CD14-positive monocyte (primary cell): ENCODE results near the gene OR8B8. TPM values are rescaled to one million over a fixed set of nuclear protein-coding genes. Genes with fewer than 3 reads are reported as not detected.

Source experiments
- DNase-seq, 3 donors: peaks; one replicate each; pipeline ENCODE4 v3.0.0-alpha.2; 2011 to 2022
- H2AFZ ChIP-seq: 2 replicates; pipeline ENCODE4 v1.6.0; 2012; ENCODE audit warnings: mild to moderate bottlenecking, low read depth, low read length, inconsistent platforms; ENCODE audit not compliant: insufficient read depth, poor library complexity, severe bottlenecking
- H3K27ac ChIP-seq, 2 donors: 1 replicate in 1 of 2; 2 replicates in 1 of 2; pipeline ENCODE4 v1.5.1; 2012 to 2013; ENCODE audit warnings: low read length in 2 of 2, control low read depth in 1 of 2, inconsistent platforms in 1 of 2, low read depth in 1 of 2, mild to moderate bottlenecking in 1 of 2
- H3K27me3 ChIP-seq, 2 donors: one replicate each; pipeline versions ENCODE4 v1.6.0 to v1.6.1; 2011 to 2013; ENCODE audit warnings: low read length in 2 of 2; ENCODE audit not compliant: control insufficient read depth in 2 of 2, insufficient read depth in 2 of 2
- H3K36me3 ChIP-seq, 2 donors: replicated peaks in 1 of 2; 1 replicate in 1 of 2; 2 replicates in 1 of 2; pipeline versions ENCODE4 v1.5.1 to v1.6.1; 2012 to 2013; ENCODE audit warnings: low read length in 2 of 2, control low read depth in 1 of 2, inconsistent platforms in 1 of 2, mild to moderate bottlenecking in 1 of 2; ENCODE audit not compliant: insufficient read depth in 2 of 2, control insufficient read depth in 1 of 2
- H3K4me1 ChIP-seq, 2 donors: 1 replicate in 1 of 2; 2 replicates in 1 of 2; pipeline versions ENCODE4 v1.5.1 to v1.6.1; 2012 to 2013; ENCODE audit warnings: low read length in 2 of 2, control low read depth in 1 of 2, inconsistent platforms in 1 of 2, mild to moderate bottlenecking in 1 of 2, moderate library complexity in 1 of 2; ENCODE audit not compliant: insufficient read depth in 2 of 2, control insufficient read depth in 1 of 2
- H3K4me2 ChIP-seq: replicated peaks from 2 replicates; pipeline ENCODE3; 2012; ENCODE audit warnings: low read length, moderate library complexity, mild to moderate bottlenecking; ENCODE audit not compliant: poor library complexity, severe bottlenecking; ENCODE audit errors: extremely low read depth
- H3K4me3 ChIP-seq, 3 experiments: fragments of 200-600 bp in 1 of 3; sonication (generic) in 1 of 3; replicated peaks in 1 of 3; 1 replicate in 2 of 3; 2 replicates in 1 of 3; pipeline ENCODE4 v1.5.1; 2011 to 2013; ENCODE audit warnings: low read length in 3 of 3, mild to moderate bottlenecking in 3 of 3, control low read depth in 2 of 3, low read depth in 2 of 3, inconsistent platforms in 1 of 3, moderate library complexity in 1 of 3
- H3K79me2 ChIP-seq: 2 replicates; pipeline ENCODE4 v1.6.0; 2012; ENCODE audit warnings: mild to moderate bottlenecking, control low read depth, inconsistent platforms, low read length, moderate library complexity; ENCODE audit not compliant: insufficient read depth
- H3K9ac ChIP-seq: 2 replicates; pipeline ENCODE4 v1.6.0; 2017; ENCODE audit warnings: low read length, mild to moderate bottlenecking; ENCODE audit not compliant: insufficient read depth, poor library complexity, severe bottlenecking
- H3K9me3 ChIP-seq, 2 donors: replicated peaks in 1 of 2; 1 replicate in 1 of 2; 2 replicates in 1 of 2; pipeline versions ENCODE4 v1.5.1 to v1.6.1; 2012 to 2013; ENCODE audit warnings: low read length in 2 of 2, control low read depth in 1 of 2; ENCODE audit not compliant: control insufficient read depth in 1 of 2, insufficient read depth in 1 of 2
- H4K20me1 ChIP-seq: 2 replicates; pipeline ENCODE4 v1.6.0; 2012; ENCODE audit warnings: mild to moderate bottlenecking, low read length, control low read depth, moderate library complexity; ENCODE audit not compliant: insufficient read depth
- H3K27ac Mint-ChIP-seq, 7 donors: one replicate each; pipeline ENCODE4 v1.8.0; 2020; ENCODE audit warnings: mild to moderate bottlenecking in 7 of 7, mixed read lengths in 7 of 7, moderate library complexity in 6 of 7, inconsistent platforms in 2 of 7
- H3K27me3 Mint-ChIP-seq, 3 donors: one replicate each; pipeline ENCODE4 v1.8.0; 2021 to 2022; ENCODE audit warnings: low read depth in 3 of 3, mild to moderate bottlenecking in 3 of 3, mixed read lengths in 3 of 3, moderate library complexity in 3 of 3, inconsistent platforms in 1 of 3
- H3K36me3 Mint-ChIP-seq, 2 donors: one replicate each; pipeline ENCODE4 v1.8.0; 2020; ENCODE audit warnings: mixed read lengths in 2 of 2, inconsistent platforms in 1 of 2, mild to moderate bottlenecking in 1 of 2
- H3K4me1 Mint-ChIP-seq: one replicate; pipeline ENCODE4 v1.8.0; 2020; ENCODE audit warnings: mild to moderate bottlenecking, mixed read lengths
- H3K4me3 Mint-ChIP-seq, 2 donors: one replicate each; pipeline ENCODE4 v1.8.0; 2020; ENCODE audit warnings: mild to moderate bottlenecking in 2 of 2, mixed read lengths in 2 of 2, moderate library complexity in 1 of 2
- H3K9me3 Mint-ChIP-seq, 7 donors: one replicate each; pipeline ENCODE4 v1.8.0; 2020 to 2022; ENCODE audit warnings: mixed read lengths in 7 of 7, mild to moderate bottlenecking in 6 of 7, moderate library complexity in 6 of 7, inconsistent platforms in 2 of 7
- WGBS: methylation state at CpG from one replicate; pipeline ENCODE4 v1.1.5; 2013; ENCODE audit warnings: missing lambda C conversion rate; ENCODE audit not compliant: insufficient coverage; 5-methylcytosine and 5-hydroxymethylcytosine counted together
- intact Hi-C, 2 donors: fragments of 100-400 bp; cut with micrococcal nuclease; formaldehyde crosslinking; loops; one replicate each; pipeline versions ENCODE4 v1.15.0 to v1.15.1; 2023
- polyA plus RNA-seq, 3 donors: library from polyadenylated mRNA; depleted of rRNA in 1 of 3; unstranded in 2 of 3; stranded (reverse) in 1 of 3; fragments of 300-500 nt in 2 of 3; fragments of >200 nt in 1 of 3; fragmentation: Illumina TruSeq in 2 of 3; gene quantifications; 1 replicate in 2 of 3; 2 replicates in 1 of 3; pipeline ENCODE4 v1.2.3, GENCODE V29; 2012 to 2021
- TF ChIP-seq, protein P1 (sequence below): fragments of 200-600 bp; IDR thresholded peaks from one replicate; pipeline ENCODE4 v1.8.0; 2022; ENCODE audit warnings: antibody characterized with exemption, mild to moderate bottlenecking

The OR8B8 gene
- polyA plus RNA-seq, 3 donors, result not detected

DNA sequence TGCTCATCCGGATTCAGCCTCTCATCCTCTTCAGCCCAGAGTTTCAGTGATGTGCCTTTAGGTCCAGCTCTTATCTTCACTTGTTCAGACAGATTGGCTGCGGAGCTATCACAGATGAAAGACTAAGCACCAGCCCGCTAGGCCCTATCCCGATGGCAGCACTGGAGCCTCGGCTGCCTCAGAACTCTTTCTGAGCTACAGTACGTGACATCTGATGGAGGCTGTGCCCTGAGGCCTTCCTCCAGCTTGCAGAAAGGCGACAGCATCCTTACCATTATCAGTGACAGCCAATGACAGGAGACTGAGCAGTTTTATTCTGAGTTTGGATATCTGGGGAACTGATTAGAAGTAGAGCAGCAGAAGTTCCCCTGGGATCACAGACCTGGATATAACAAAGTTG is 4.0 kb downstream of the OR8B8 start:
- Mint-ChIP-seq H3K27ac (no peak overlapping the region), H3K36me3 (no peaks in the 10 kb centered on the region), H3K4me1 (no peaks in the 10 kb centered on the region), H3K9me3 (peaks cover 0 to 5% (median 0%) of the 10 kb centered on the region in 7 donors), H3K4me3 (no peak overlapping the region), H3K27me3 (peaks cover 0 to 3% (median 0%) of the 10 kb centered on the region in 3 donors)
- no peaks in the 10 kb centered on the region for H3K79me2 ChIP-seq
- H3K27me3 ChIP-seq, result no peaks in the 10 kb centered on the region
- H3K9ac ChIP-seq, result no peak overlapping the region
- H3K4me3 ChIP-seq, result no peak overlapping the region
- TF ChIP-seq, protein P1, sequence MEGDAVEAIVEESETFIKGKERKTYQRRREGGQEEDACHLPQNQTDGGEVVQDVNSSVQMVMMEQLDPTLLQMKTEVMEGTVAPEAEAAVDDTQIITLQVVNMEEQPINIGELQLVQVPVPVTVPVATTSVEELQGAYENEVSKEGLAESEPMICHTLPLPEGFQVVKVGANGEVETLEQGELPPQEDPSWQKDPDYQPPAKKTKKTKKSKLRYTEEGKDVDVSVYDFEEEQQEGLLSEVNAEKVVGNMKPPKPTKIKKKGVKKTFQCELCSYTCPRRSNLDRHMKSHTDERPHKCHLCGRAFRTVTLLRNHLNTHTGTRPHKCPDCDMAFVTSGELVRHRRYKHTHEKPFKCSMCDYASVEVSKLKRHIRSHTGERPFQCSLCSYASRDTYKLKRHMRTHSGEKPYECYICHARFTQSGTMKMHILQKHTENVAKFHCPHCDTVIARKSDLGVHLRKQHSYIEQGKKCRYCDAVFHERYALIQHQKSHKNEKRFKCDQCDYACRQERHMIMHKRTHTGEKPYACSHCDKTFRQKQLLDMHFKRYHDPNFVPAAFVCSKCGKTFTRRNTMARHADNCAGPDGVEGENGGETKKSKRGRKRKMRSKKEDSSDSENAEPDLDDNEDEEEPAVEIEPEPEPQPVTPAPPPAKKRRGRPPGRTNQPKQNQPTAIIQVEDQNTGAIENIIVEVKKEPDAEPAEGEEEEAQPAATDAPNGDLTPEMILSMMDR, result no peak
- no peak overlapping the region for H3K4me2 ChIP-seq
- intact Hi-C loops, result no loop called here
- no peaks in the 10 kb centered on the region for H3K4me1 ChIP-seq
- H3K9me3 ChIP-seq, result no peaks in the 10 kb centered on the region
- H2AFZ ChIP-seq, result no peak overlapping the region
- H4K20me1 ChIP-seq, result no peaks in the 10 kb centered on the region
- no peak overlapping the region for H3K27ac ChIP-seq
- WGBS, result 100% methylated on average over 2 of the region's 7 CpGs
- no peaks in the 10 kb centered on the region for H3K36me3 ChIP-seq
- DNase-seq, result no peak

DNA sequence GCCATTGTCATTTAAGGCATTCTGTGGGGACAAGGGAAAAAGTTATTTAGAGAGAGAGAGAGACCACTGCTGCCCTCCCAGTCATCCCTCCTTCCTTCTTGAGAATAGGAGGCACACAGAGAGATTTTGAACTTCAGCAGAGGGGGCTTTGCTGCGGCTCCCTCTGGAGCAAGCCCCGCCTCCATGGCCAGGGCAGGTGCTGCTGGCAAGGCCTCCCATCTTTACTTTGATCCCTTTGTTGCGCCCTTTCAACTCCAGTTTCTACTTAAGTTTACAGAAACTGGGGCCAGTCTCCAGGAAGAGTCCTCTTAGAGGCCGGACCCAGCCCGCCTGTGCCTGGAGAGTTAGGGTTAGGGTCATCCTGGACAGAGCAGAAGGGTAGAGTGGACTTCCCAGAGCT is 4.4 kb downstream of the OR8B8 start:
- Mint-ChIP-seq H3K9me3 (peaks cover 0 to 5% (median 0%) of the 10 kb centered on the region in 7 donors), H3K36me3 (no peaks in the 10 kb centered on the region), H3K27ac (no peak overlapping the region), H3K4me3 (no peak overlapping the region), H3K4me1 (no peaks in the 10 kb centered on the region), H3K27me3 (peaks cover 0 to 3% (median 0%) of the 10 kb centered on the region in 3 donors)
- WGBS, result 92% methylated on average over 2 of the region's 5 CpGs
- Histone ChIP-seq H3K9me3 (no peaks in the 10 kb centered on the region), H3K9ac (no peak overlapping the region), H2AFZ (no peak overlapping the region), H3K36me3 (no peaks in the 10 kb centered on the region), H3K27me3 (no peaks in the 10 kb centered on the region), H3K4me1 (no peaks in the 10 kb centered on the region), H3K79me2 (no peaks in the 10 kb centered on the region), H3K27ac (no peak overlapping the region), H3K4me3 (no peak overlapping the region), H3K4me2 (no peak overlapping the region), H4K20me1 (no peaks in the 10 kb centered on the region)
- TF ChIP-seq, protein P1, result no peak
- DNase-seq, result no peak
- intact Hi-C loops, result no loop called here
